ENCODE measurements around the gene ARHGDIA.

Gene ARHGDIA

DNA sequence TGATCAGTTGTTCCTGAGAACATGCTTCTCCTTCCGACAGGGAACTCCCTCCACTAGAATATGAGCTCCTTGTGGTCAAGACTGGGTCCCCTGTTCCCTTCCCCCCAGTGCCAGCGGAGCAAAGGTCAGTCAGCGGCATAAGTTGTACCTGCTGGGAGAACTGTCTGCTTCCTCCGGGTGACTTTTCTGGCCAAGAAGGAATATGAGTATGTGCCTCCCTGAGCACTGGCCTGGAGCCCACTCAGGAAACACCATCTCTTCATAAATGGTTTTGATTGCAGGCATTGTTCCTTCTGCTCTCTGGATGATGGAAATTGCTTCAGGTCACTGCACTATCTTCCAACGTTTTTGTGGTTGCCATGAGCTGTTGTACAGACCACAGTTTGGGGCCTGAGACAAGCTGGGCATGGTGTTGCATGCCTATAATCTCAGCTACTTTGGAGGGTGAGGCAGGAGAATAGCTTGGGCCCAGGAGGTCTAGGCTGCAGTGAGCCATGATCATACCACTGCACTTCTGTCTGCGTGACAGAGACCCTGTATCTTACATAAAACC, 7.9 kb downstream of the ARHGDIA start:
- no peak for DNase-seq

DNA sequence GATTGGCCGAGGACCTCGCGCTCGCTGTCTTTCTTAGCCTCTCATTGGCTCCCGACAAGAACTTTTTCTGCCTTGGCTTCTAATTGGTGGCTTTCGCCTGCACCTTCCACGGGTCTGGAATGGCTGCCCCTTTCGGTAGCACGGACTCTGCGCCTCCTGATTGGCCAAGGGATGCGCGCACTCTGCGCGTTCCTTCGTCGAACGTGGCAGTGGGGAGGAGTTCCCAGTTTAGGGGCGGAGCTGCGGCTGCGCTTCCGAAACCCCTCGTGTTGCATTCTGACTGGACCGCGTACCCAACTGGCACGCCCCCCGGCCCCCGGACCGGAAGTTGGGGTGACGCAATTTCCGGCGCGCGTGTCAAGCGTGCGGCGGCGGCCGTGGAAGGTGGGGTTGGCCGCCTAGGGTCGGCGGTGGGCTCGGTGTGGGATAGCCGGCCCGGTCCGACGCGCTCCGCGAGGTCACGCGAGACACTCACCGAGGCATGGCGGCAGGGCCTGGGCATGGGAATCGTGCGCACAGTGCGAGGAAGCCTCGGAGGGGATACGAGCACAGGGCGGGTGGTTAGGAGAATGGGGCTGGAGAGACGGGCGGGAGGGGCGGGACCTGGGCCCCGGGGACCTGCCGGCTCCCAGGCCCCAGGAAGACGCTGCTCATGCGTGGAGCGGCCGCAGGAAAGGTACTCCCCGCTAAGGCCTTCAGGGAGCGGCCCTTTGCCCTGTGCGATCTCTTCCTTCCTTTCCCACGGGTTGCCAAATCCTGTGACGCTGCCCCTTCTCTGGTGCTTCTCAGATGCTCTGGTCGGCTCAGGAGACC, 10.2 kb downstream of the ARHGDIA start:
- DNase-seq = peak; percentile 99

DNA sequence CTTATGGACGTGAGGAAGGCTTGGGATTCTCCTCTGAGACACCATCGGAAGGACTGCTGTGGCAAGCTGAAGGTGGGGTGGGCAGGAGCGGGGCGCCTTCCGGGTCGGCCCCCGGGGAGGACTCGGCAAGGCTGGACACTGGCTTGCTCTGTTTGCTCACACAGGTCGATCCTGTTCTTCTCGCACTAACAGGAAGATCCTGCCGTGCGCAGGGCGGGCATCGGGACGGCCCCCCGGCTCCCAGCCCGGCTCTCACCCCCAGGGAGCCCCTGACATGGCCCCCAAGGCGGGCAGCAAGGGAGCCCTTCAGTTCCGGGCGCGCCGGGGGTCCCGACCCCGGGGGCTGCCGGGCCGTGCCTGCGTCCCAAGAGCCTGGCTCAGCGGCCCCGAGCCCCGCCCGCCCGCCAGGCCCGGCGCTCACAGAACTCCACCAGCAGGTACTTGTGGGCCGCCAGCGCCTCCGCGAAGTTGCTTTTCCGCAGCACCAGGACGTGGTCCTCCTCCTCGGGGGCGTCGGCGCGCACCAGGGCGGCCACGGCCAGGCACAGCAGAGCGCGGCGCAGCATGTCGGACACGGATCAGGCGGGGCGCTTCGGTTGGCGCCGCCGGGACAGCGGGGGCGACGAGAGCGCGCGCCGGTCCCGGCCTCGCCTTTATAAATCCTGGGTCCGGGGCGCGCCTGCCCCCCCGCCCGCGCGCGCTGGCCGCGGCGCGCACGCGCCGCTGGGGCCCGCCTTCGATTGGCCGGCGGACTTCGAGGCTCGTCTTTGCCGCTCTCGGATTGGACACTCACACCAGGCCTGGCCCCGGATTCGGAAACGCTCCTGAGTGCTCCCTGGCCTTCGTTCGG, 11.0 kb downstream of the ARHGDIA start, which contains the start of gene P4HB:
Gene P4HB, minus strand, starts transcription at position 630 of the 850 bp plus-strand sequence. Its CDS starts 64 bp downstream, at position 566.
- DNase-seq = peak in 1 of 2 experiments; percentile 28

DNA sequence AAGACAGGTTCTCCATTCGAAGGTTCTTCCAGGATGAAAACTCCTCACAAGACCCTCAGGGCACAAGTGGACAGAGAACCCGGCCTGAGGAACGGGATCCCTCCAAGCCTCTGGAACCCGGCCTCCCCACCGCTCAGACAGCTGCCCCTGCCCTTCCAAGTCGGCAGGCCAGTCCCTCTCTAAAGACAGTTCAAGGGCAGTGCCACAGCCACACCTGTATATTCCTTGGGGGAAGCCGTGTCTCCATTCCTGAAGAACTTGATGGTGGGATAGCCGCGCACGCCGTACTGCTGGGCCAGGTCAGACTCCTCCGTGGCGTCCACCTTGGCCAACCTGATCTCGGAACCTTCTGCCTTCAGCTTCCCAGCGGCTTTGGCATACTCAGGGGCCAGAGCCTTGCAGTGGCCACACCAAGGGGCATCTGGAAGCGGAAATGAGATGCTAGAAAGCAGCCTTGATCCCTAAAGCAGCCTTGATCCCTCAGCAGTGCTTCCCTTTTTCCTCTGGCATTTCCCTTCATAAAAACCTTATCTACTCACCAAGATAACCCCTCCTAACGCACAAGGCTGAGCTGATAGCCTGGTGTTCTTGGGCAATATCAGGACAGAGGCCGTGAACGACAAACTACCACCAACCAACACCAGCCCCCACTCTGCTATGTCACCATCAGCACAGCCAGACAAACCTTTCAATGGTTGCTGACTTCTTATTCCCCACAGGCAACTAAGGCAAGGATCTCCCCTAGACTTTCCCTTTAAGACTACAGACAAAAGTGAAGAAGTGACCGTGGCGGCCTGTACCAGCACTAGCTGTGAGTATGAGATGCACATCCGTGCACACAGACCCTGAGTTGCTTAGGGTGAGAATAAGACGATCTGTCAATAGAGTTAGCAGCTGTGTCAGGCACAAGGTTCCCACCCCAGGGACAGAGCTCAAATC, 11.9 kb downstream of the ARHGDIA start:
- no peak for DNase-seq

DNA sequence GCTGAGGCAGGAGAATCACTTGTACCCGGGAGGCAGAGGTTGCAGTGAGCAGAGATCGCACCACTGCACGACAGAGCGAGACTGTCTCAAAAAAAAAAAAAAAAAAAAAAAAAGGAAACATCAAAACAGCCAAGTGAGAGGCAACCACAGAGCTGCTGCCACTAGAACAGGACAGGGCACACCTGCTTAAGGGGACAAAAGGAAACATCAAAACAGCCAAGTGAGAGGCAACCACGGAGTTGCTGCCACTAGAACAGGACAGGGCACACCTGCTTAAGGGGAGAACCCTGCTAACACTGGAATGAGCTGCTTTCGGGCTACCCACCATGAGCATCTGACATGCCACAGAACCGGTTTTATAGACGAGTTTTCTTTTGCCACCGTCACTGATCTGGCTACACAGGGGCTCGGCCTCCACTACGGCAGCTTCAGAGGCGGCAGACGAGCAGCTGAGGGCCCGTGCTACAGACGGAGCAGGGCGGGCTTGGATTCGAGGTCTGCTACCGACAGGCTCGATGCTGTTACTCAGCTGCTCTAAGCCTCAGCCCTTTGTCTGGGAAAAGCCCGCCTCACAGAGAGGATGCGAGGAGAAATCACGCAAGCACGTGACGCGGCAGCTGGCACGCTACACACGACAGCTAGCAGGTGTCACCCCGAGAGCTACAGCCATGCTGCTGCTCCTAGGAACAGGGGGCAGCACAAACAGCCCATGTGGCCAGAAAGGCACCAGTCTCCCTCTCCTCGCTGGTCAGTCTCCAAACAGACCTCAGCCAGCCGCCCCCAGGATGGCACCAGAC, 12.8 kb downstream of the ARHGDIA start:
- DNase-seq = no peak

DNA sequence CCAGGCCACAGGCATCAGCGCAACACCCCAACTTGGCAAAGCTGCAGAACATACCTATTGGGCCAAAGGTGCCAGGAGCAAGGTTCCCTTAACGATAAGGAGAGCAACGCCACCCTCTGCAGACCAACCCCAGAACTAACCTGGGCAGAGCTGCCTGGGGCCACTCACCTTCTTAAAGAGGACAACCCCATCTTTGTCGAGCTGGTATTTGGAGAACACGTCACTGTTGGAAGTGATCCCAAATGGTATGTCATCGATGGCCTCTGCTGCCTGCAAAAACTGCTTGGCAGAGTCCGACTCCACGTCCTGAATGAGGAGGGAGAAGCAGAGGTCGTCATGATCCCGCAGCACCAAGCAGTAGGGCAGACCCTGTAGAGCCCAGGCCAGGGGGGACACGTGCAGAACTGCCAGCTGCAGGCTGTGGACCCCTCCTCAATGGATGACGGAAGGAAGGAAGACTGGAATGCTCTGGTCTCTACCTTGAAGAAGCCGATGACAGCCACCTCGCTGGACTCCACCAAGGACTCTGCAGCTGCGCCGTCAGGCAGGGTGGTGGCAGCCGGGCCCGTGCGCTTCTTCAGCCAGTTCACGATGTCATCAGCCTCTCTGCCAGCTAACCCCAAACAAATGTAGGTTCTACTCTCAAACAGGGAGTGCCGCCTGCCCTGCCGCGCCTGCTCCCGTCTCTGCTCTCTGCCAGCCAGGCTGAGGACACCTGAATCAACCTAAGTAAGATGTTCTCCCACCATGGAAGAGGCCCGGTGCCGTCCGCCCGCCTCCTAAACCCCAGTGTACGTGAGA, 16.0 kb downstream of the ARHGDIA start:
- DNase-seq = no peak

DNA sequence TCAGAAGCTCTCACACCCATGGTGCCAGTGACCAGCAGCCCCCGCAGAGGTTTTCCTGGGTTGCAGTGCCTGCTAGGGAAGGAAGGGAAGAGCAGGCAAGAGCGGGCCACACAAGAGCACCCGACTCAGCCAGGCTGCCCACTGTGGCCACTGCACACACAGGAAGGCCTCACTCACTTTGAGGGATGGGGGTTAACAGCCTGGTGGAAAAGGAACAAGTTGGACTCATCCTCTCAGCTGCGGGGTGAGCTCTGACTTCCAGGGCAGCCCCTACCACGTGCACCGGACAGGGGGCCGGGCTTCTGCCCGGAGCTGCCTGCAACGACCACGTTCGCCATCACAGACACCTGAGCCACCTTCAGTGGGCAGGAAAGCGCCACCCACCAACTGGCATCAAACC, 18.9 kb downstream of the ARHGDIA start:
- DNase-seq = no peak

DNA sequence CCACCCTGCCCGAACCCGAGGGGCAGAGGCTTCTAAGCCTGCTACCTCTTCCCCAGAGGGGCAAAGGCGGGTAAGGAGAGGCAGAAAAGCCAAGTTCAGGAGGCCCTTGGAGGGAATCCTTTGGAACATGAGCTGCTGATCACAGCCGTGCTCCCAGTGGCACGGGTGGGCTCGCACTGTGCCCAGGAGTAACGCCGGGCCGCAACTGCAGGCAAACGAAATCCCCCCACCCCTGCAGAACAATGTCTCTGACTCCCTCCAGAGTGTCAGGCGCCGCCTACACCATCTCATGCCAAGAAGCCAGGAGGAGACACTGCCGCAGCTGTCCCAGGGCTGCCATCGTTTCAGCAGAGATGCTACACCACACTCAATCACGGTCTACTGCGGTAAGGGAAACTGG, 19.7 kb downstream of the ARHGDIA start:
- DNase-seq = no peak

DNA sequence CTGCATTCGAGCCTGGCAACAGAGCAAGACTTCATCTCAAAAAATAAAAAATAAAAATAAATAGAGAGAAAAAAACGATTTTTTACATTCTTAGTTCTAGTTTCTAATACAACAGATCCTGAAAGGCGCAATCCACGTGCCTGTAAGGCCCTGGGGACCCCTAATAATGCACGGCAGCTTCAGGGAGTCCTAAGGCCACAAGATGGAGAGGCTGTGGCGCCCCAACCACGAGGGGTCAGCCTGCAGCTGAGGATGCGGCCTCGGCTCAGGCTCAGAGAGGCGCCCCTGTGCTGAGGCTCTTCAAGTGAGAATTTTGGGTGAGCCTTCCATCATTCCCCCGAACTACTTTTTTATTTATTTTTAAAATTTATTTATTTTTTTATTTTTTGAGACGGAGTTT, 21.7 kb downstream of the ARHGDIA start:
- no peak for DNase-seq

DNA sequence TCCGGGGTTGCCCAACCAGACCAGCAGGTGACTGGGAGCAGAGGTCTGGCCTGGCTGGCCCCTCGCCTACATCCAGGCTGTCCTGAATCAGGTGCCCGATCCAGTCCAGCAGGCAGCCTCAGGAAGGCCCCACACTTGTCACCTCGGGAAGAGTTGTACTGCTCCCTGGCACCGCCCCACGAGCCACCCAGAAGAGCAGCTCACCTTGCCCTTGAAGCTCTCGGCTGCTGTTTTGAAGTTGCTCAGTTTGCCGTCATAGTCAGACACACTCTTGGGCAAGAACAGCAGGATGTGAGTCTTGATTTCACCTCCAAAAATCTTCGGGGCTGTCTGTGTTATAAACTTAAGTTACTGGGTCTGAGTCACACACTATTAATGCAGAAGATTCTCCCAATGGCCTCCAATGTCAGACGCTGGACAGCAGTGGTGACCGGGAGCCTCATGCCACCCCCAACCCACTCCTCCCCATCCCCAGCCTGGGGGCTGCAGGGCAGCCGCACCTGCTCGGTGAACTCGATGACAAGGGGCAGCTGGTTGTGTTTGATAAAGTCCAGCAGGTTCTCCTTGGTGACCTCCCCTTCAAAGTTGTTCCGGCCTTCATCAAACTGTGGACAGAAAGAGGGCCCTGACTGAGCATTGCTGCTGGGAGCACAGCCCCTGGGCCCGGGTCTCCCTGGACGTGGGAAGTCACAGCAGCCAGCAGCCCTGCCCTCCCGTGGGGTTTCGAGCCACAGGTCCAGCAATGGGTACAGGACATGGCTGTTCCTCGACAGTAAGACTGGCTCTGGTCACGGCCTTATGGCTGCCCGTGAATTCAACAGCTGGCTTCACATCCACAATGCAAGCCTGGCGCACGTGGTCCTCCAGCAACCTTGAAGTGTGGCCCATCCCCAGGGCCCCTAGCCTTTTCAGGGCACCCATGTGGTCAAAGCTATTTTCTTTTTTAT, 24.1 kb downstream of the ARHGDIA start:
- DNase-seq = no peak

DNA sequence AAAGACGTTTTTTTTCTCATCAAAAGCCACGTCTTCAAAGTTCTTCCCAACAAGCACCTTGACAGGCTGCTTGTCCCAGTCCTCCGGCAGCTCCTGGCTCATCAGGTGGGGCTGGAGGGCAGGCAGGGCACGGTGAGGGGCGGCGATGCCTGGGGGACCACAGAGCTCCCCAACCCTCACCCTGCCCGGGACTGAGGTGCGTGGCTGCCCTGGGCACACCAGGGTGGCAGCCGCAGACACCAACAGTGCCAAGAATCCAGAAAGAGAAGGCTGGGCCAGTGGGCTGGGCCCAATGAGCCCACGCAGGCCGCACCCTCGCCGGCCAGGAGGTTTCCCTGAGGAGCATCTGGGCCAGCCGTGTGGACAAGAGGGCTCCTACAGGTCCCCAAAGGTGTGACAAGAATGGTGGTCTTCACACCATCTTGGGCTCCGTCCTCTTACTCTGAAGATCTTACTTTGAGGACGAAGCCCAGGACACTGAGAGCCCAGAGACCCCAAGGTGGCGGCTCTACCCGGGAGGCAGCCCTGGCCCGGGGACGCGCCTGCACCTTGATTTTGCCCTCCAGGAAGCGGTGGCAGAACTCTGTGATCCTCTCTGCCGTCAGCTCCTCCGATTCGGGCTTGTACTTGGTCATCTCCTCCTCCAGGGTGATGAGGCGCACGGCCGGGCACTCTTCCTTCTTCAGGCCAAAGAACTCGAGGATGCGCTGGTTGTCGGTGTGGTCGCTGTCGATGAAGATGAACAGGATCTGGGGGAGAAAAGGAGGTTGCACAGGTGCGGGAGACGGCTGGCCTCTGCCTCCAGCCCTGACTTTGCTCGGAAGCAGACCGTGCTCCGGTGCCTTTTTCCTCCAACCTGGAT, 25.0 kb downstream of the ARHGDIA start:
- DNase-seq = no peak

DNA sequence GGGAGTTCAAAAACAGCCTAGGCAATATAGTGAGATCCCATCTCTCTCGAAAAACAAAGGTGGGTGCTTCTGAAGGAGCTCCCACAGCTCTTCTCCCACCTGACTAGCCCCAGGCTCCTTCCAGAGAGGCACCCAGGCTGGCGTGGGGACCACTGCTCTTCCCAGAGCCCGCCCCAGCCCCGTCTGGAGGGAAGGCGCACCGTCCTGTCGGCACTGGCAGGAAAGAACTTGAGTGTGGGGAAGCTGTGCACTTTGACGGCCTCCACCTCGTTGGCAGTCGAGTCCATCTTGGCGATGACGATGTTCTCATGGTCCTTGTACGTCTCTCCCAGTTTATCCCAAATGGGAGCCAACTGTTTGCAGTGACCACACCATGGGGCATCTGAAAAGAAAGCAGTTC, 25.8 kb downstream of the ARHGDIA start:
- DNase-seq = no peak

DNA sequence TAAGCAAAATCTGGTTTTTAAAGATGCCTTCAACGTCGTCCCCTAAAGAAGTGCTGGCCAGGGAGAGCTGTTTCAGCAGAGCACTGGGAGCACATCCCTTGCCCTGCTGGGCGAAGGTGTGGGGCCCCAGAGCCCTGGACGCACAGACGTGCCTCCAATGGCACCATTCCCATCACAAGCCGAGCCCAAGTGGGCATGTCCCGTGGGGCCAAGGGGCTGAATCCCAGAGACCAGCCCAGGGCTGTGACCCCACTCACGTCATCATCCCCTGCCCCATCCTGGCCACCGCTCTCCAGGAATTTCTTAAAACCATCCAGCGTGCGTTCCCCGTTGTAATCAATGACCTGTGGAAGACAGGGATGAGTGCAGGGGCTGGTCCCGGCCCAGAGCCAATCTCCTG, 26.2 kb downstream of the ARHGDIA start:
- no peak for DNase-seq

DNA sequence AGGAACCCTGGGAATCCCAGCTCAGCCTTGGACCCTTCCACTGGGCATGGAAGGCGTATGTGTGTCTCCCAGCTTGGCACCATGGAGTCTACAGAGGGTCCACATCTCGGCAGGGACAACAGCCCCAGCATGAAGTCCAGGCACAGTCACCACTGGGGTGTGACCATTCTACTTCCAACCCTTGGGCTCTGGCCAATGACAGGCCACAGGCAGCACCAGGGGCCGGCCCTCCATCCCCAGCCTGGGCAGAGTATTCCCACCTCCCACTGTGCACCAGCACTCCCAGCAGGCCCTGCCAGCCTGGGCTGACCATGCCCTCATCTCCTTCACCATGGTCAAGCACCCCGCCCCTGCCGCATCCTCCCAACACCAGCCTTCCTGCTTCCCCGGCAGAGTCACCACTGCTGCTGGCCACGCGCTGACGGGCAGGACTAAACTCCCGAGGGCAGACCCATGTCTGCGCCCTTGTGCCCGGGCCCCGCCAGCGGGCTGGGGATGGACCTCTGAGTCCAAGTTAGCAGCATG, 26.7 kb downstream of the ARHGDIA start:
- no peak for DNase-seq

DNA sequence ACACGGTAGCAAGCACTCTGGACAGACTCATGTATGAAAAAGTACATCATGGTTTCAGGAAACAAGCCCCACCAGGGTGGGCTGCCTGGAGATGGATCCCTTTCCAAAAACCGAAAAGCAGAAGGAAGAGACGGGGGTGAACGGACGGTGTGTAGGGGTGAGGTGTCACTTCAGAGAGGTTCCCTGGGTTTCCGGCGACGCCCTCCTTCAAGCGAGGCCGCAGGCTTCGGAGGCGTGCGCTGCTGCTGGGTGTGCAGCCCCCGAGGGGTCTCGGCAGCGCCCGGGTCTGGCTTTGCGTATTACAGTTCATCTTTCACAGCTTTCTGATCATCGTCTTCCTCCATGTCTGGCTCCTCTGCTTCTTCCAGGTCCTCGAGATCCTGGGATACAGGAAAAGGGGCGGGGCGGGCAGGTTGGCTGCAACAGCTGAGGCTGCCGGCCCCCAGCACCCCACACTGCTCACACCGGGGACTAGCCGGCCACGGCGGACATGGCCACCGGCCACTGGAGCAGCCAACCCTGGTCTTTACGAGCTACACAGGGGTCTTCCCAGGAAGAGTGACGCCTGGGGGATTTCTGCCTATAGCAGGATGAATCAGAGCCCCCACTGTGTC, 27.3 kb downstream of the ARHGDIA start:
- no peak for DNase-seq

DNA sequence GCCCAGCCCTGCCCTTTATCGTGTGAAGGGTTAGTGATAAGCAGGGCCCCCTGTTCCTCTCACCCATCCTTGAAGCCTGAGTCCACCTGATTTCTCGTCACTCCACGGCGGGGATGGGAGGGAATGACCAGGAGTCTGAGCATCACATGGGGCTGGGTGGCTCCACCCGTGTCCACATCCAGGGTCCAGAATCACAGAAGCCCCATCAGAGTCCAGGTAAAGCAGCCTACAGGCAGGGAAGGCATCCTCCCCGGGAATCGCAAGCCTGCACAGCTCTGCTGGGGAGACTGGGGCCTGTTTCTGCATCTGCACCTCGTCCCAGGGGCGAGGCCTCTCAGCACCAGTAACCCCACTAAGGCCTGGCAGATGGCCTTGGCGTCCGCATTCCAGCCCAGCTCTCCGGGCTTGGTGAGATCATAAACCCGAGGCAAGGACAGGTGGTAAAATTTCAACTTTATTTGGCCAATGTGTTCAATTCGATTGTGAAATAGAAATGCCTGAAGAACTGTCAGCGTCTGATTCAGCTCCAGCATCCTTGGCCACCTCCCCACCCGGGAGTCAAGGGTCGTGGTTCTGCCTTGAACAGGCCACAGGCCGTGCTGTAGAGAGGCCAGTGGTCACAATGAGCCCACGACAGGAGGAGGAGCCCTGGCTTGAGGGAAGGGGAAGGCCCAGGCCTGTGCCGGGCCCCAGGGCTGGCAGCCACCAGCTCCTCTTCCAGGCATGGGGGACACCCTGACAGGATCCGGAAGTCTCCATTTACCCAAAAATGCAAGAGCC, 28.2 kb downstream of the ARHGDIA start:
- DNase-seq = no peak

DNA sequence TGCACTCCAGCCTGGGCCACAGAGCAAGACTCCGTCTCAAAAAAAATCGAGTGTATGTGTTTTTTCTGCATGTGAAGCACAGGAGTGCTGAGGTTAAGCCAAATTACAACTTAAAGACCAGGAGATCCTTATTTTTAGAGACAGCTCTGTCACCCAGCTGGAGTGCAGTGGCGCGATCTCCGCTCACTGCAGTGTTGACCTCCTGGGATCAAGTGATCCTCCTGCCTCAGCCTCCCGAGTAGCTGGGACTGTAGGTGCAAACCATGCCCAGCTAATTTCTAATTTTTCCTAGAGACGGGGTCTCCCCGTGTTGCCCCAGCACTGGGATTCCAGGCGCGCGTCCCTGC, 28.8 kb downstream of the ARHGDIA start:
- no peak for DNase-seq

All from activated CD4-positive, alpha-beta T cell treated with anti-CD3 and anti-CD28 coated beads, Interleukin-2, amount 50 U/mL, for 48 hours (primary cell).